ENCODE data around the gene MX1.

Gene MX1

GRCh38 chr21:41396558-41397075 is 29.4 kb upstream of the MX1 start:
- Histone ChIP-seq H3K9me3 (no peaks in the 10 kb centered on the region; the same call in 1 of the 2 replicates), H3K4me3 (ENCODE audit: low read depth, low read length) (no peak overlapping the region), H3K27me3 (no peaks in the 10 kb centered on the region), H3K36me3 (no peaks in the 10 kb centered on the region), H3K4me1 (no peaks in the 10 kb centered on the region)
- no peak for TF ChIP-seq CTCF (IDR thresholded peaks at IDR 0.05; ENCODE audit: low read depth, low read length)
- DNase-seq: no peak

- Histone ChIP-seq H3K9me3 (no peaks in the 10 kb centered on the region; the same call in 1 of the 2 replicates), H3K4me1 (no peaks in the 10 kb centered on the region), H3K4me3 (ENCODE audit: low read depth, low read length) (no peak overlapping the region), H3K36me3 (no peaks in the 10 kb centered on the region), H3K27me3 (no peaks in the 10 kb centered on the region)
- TF ChIP-seq CTCF (IDR thresholded peaks at IDR 0.05; ENCODE audit: low read depth, low read length): no peak
- DNase-seq: no peak
Measured at GRCh38 chr21:41397471-41397891, 28.6 kb upstream of the MX1 start.

- H3K36me3 ChIP-seq: no peaks in the 10 kb centered on the region
Measured at GRCh38 chr21:41398251-41398650, 27.8 kb upstream of the MX1 start.

GRCh38 chr21:41398831-41399230 is 27.2 kb upstream of the MX1 start:
- Histone ChIP-seq H3K27me3 (no peaks in the 10 kb centered on the region), H3K36me3 (no peaks in the 10 kb centered on the region), H3K4me3 (ENCODE audit: low read depth, low read length) (no peak overlapping the region), H3K9me3 (no peaks in the 10 kb centered on the region; the same call in 1 of the 2 replicates), H3K4me1 (no peaks in the 10 kb centered on the region)
- TF ChIP-seq CTCF (IDR thresholded peaks at IDR 0.05; ENCODE audit: low read depth, low read length): no peak
- no peak for DNase-seq

More at GRCh38 chr21:41398251-41398650, 27.8 kb upstream of the MX1 start:
- Histone ChIP-seq H3K9me3 (no peaks in the 10 kb centered on the region; the same call in 1 of the 2 replicates), H3K4me1 (no peaks in the 10 kb centered on the region), H3K27me3 (no peaks in the 10 kb centered on the region), H3K4me3 (ENCODE audit: low read depth, low read length) (no peak overlapping the region)
- no peak for DNase-seq
- TF ChIP-seq CTCF (IDR thresholded peaks at IDR 0.05; ENCODE audit: low read depth, low read length): no peak

- no peak for DNase-seq
- no peak for TF ChIP-seq CTCF (IDR thresholded peaks at IDR 0.05; ENCODE audit: low read depth, low read length)
Measured at GRCh38 chr21:41399246-41399800, 26.7 kb upstream of the MX1 start.

GRCh38 chr21:41402231-41402630 is 23.8 kb upstream of the MX1 start:
- no peaks in the 10 kb centered on the region for H3K36me3 ChIP-seq
- no peak for DNase-seq
- no peaks in the 10 kb centered on the region for H3K27me3 ChIP-seq
- H3K4me3 ChIP-seq (ENCODE audit: low read depth, low read length): no peak overlapping the region
- no peaks in the 10 kb centered on the region for H3K4me1 ChIP-seq
- no peaks in the 10 kb centered on the region; the same call in 1 of the 2 replicates for H3K9me3 ChIP-seq
- no peak for TF ChIP-seq CTCF (IDR thresholded peaks at IDR 0.05; ENCODE audit: low read depth, low read length)

More at GRCh38 chr21:41399246-41399800, 26.7 kb upstream of the MX1 start:
- no peaks in the 10 kb centered on the region for H3K4me1 ChIP-seq
- H3K9me3 ChIP-seq: no peaks in the 10 kb centered on the region; the same call in 1 of the 2 replicates
- H3K27me3 ChIP-seq: no peaks in the 10 kb centered on the region
- H3K4me3 ChIP-seq (ENCODE audit: low read depth, low read length): no peak overlapping the region
- no peaks in the 10 kb centered on the region for H3K36me3 ChIP-seq

All from BE2C (cell line).